ENCODE data around the gene SMOC2.

Gene SMOC2

DNA sequence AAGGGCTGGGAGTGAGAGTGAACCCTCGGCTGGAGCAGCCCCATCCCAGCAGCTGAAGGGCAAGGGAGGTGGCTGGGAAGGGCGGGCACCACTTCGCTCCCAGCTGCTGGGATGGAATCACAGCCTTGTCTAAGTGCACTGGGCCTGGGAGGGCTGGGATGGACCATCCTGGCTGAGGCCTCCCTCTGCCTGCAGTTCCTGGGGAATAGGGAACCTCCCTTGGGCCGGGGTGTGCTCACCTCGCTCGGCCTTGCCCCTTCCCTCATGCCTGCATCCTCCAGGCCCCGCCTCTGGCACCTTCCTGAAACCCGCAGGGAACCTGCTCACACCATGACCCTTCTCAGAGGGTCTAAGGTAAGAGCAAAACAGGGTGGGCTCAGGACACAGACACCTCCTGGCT, 53.7 kb downstream of the SMOC2 start:
- no peak for DNase-seq

DNA sequence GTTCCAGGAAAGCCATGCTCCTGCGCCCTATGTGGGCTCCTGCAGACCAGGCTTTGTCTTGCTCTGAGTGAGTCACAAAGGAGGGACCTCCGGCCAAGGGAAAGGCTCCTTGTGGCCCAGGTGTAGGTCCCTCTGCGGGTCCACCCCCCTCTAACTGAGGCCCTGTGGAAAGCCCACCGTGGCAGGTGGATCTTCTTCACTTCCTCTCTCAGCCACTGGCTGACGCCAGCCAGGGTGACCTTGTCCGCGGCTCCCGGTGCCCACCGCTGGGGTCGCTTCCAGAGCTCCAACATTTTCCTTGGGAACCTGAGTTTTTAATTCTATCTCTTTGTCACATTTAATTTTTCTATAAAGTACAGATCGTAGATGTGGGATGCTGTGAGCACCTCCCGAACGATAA, 54.1 kb downstream of the SMOC2 start:
- no peak for DNase-seq

DNA sequence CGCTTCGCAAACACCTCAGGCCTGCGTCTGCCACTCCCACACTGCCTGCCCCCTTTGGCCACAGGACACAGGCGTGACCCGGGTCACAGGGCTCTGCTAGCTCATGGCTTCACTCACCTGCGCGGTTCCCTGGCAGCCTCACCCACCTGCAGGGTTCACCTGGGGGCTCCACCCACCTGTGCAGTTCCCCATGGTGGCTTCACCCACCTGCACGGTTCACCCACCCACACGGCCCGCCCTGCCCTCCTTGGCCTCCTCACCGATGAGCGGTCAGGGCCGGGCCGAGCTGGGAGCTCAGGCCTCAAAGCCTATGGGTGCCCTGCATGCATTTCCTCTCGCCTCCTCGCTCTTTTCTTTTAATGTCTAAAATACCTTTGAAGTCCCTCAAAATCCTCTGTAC, 54.7 kb downstream of the SMOC2 start:
- no peak for DNase-seq

DNA sequence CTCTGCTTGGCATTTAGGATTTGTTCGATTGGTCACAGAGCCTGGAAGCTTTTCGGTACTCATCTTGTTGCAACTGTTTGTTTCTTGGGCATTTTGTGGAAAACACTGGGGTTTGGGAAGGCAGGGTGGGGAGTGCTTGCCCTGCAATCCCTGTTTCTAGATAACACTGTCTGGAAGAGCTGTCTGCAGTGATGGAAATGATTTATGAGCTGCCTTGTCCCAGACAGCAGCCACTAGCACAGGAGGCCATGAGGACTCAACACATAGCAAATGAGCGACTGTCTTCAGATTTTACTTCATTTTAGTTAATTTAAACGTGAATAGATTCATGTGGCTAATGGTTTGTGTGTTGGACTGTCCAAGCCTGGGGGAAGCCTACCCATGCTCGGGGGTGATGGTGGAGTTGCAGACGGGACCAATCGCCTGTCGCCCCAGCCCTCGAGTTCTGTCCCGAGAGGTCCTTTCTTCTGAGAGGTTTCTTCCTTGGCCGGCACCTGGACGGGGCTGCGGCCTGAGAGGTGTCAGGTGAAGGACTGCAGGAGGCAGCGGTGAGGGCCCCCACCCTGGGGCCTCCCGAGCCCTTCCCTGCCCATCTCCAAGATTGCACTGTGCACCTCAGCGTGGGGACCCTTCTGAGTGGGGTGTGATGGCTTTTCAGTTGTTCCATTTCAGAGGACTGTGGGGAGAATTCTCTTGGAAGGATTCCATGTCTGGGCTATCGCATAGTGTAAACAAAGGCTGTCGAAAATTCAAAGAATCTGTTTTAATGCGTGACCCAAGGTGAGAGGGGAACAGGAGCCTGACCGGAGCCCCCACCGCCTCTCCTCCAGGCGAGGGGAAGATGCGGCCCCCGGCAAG, 55.4 kb downstream of the SMOC2 start:
- DNase-seq, result no peak

DNA sequence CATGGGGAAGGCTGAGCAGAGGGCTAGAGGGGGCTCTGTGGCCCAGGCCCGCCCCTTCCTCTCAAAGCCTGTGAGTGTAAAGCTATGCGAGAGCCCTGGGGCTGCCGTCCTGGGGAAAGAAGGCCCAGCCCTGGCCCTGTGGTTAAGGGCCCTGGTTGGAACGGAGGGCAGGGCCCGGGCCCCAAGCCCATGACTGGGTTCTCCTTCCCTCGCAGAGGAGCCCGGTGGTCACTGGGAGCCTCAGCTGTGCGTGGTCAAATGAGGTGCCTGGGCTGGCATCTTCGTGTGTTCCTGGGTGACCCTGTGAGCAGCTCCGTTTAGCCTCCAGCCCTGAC, 56.0 kb downstream of the SMOC2 start:
- no peak for DNase-seq

DNA sequence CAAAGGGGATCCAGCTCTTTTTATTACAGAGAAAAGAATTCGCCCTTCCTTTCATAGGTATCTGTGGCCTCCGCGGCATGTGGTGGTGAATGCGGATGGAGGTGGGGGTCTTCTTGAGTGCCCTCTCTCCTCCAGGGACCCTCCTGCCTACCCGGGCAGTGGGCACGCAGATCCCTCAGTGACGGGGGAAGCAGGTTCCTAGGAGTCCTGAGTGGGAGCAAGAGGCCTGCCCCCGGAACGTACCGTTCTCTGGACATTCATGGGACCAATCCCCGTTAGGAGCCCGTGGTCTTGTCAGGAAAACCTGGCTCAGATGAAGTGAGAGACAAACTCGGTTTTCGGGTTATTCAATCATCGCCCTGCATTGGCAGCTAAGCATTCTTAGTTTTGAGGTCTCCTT, 56.4 kb downstream of the SMOC2 start:
- DNase-seq, result no peak

DNA sequence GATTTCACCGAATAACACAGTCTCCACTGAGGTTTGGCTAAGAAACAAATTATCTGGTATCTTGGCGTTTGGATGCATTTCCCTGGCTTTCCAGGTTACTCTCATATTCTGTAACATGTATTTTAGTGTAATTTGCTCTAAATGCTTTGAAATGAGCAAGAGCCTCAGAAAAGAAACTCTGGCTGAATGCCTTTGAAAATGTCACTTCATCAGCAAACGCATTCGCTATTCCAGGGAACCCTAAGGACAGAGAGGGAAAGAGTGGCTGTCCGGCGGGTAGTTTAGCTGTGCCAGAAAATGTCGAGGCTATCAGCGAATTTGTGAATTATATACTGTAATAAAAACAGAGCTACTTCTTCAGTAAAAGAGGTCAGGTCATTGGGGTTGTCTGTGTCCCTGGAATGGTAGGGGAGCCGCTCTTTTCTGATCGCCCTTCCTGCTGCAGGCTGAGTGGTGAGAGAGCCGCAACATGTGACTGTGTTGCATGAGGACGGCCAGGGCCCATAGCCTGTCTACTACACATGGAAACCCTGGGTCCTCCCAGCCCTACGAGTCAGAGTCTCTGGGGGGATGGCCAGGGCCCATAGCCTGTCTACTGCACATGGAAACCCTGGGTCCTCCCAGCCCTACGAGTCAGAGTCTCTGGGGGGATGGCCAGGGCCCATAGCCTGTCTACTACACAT, 57.3 kb downstream of the SMOC2 start:
- DNase-seq, result no peak

DNA sequence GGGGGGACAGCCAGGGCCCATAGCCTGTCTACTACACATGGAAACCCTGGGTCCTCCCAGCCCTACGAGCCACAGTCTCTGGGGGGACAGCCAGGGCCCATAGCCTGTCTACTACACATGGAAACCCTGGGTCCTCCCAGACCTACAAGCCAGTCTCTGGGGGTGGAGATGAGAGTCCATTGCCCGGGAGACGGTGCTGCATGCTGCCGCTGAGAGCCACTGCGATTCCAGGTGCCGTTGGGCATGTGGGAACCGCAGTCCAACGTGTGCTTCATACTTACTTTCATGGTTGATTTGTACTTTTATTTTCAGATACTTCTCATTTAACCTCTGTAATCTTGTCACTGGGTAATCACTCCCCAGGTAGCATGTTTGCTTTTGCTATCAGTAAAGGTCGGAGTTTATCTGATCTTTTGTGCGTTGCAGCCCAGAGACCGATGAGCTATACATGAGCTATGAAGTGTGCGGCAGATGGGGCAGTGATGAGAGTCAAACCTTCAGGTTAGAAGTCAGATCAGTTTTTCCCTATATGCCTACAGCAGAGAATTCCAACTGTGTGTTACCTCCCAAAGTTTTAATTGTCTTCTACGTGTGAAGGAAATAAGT, 58.2 kb downstream of the SMOC2 start:
- no peak for DNase-seq

DNA sequence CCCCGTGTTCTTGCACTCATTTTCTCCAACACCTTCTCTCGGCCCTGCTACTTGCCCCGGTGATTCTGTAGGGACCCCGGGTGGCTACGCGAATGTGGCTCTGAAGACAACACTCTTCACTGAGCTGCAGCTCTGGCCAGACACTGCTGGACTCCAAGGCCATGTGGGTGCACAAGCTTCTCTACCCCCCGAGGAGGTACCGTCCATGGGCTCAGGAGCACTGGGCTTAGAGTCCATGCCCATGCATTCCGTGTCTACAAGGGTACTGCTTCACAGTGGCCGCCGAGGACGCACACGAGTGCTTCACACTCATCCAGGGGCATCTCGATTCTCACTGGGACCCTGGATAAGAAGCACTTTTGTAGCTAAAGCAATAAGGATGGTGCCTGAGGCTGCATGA, 59.5 kb downstream of the SMOC2 start:
- DNase-seq, result no peak

DNA sequence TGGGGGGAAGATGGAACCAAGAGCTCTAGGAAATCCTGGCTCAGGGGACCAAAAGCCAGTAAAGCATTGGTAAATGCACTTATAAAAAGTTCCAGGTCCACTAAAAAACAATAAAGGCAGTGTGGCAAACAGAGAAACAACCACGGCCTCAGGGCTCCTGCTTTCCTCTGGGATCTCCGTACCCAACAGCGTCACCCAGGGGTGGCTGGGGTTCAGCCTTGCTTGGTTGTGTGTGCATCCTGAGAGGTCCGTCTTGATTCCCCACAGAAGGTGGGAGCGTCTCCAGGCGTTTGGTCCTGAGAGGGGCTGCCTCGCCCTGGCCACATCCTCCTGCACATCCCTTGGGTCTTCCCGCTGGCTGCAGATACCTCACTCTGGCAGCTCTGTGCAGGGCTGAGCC, 60.6 kb downstream of the SMOC2 start:
- DNase-seq, result no peak

DNA sequence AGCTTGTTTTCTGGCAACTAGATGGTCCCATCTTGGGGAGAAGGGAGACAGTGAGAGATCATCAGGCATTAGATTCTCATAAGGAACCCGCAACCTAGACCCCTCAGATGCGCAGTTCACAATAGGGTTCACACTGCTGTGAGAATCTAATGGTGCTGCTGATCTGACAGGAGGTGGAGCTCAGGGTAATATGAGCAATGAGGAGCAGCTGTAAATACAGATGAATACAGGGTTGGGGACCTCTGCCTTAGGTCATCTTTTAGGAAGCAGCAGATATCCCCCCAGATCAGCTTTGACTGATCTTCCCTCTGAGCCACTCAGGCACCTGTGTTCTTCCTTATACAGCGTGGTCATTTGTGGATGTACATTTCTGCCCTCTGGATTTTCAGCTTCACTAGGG, 63.4 kb downstream of the SMOC2 start:
- DNase-seq, result no peak

DNA sequence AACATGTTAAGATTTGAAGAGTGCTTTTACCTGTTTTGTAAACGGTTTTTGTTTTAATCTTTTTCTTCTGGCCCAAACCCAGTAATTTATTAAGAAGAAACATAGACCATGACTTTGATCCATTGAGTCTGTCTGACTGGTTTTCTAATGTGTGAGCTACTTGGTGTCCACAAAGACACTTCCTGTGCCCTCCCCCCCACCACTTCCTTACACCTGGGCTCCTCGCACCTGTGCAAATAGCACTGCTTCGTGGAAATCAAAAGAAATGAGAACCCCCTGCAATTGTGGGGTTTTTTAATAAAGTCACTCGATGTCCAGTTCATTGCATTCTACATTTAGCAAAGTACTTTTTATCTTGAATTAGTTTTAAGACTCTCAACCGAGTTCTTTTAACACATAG, 65.5 kb downstream of the SMOC2 start:
- no peak for DNase-seq

DNA sequence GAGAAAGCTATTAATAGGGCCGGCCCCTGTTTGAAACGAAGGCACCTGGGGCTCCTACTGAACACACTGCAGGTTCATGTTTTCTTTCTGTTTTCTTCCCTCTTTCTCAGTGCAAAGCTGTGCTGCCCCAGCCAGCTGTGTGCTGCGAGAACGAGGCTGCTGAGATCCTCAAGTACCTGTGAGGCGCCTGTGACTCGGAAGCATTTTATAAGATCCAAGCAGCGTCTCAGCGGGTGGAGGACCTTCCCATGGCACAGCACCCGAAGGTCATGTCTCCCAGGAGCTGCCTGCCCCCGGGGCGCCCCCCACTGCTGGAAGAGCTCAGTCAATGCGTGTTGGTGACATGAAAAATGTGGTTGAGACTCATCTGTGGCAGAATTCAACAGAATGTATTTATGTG, 66.3 kb downstream of the SMOC2 start:
- DNase-seq, result no peak

DNA sequence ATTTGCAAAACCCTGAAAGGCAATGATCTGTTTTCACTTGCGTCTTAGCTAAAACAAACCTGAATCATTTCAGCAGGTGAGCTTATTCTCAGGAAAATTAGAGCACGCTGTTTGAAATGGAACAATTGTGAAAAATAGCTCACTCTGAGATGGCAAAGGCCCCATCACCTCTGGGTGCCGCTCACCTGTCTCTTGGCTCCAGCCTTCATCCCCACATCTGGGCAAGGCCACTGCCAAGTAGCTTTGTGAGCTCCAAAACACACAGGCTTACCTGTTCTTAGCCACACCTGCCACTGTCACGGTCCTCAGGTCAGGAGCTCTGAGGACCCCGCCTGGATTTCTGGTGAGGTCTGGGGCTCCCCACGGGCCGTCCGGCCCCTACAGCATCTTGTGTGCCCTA, 66.7 kb downstream of the SMOC2 start:
- DNase-seq, result no peak

DNA sequence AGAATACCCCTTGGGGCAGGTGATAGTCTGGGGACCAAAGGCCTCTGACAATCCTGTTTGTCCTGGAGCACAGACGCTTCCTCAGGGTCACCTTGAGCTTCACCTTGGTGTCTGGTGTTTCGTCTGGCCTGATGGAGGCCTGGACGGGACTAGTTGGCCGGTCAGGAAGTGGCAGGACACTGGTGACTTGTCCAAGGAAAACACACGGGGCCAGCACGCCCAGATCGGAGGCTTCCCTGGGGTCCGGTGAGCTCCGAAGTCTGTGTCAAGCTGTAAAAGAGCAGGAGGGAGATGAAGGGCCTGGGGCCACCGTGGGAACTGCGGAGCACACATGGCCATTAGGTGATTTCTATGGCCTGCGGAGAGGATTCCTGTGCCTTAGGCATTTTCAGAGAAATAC, 67.9 kb downstream of the SMOC2 start:
- no peak for DNase-seq

DNA sequence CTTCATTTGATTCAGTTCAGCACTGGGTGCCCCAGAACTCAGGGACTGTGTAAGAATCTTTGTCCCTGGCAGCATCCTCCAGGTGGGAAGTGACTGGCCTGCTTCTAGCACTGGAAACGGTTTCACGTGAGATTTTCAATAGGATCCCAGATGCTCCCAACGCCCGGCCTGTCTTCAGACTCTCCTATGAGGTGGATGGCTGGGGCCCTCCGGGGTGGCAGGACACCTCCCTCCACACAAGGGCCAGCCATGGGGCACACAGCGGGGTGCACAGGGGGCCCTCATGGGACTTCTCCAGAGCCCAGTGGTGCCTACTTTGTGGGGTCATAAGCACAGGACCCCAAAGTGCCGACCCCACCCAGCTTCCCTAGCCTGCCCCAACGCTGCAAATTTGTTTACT, 72.8 kb downstream of the SMOC2 start:
- DNase-seq, result no peak

DNA sequence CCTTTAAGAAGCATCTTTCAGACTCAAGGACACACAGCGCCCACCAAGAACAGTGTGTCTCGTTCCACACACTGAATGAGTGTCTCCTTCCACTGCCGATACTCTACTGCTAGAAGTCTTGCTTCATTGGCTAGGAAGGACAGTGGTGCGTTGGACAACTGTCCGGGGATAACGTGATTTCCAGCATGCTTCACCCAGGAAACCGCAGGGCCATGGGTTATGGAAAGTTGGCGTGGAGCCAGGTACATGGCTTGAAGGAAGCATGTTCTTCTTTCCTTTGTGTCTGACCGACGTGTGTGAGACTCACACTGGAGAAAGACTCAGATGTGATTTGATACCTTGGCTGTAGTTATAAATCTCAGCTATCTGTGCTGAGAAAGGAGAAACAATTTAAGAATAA, 73.2 kb downstream of the SMOC2 start:
- no peak for DNase-seq

DNA sequence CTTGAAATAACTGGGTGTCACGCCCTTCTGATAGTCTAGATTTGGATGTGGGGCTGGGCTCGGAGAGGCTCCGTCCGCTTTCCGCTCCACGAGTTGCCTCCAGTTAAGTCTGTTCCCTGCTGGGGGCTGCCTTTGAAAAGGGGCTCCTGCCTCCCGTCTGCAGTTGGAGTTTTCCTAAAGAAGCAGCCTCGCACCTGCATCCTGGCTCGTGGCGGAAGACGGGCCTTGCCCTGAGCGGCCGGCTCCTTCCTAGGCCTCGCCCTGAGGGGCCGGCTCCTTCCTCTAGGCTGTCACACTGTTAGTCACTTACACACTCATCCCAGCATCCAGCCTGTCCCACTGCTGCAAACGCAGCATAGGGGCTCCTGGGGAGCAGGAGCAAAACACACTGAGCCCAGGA, 74.4 kb downstream of the SMOC2 start:
- no peak for DNase-seq

DNA sequence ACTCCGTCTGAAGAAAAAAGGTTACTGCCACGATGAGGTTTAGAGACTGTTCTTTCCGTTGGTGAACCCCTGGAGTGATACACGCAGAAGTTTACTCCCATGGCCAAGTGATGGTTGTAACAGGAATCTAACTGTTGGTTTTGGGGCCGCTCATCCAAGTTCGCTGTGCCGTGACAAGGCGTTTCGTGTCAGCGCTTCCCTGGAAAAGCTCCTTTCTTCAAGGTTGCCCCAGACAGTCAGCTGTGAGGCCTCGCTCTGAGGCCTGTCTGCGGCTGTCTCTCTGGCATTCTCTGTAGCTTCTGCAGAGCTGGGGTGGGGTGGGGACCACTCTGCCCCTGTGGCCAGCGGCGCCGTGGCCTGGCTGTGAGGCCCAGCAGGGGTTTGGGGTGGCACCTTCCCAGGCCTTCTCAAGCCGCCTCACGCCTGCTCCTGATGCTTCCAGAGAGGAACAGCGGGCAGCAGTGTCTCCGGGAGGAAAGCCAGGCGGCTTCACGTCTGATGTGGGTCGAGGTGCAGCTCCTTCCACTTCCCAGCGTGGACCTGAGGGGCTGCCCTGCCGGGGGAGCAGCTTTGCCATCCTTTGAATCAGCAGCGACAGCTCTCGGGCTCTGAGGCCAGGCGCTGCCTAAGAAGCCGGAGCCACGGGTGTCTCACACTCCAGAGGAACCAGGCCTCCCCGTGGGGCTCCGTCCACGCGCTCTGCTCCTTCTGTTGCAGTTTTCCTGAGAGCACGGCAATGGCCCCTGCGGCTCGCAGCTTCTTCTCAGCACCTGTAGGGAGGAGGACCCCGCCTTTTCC, 76.2 kb downstream of the SMOC2 start:
- no peak for DNase-seq

DNA sequence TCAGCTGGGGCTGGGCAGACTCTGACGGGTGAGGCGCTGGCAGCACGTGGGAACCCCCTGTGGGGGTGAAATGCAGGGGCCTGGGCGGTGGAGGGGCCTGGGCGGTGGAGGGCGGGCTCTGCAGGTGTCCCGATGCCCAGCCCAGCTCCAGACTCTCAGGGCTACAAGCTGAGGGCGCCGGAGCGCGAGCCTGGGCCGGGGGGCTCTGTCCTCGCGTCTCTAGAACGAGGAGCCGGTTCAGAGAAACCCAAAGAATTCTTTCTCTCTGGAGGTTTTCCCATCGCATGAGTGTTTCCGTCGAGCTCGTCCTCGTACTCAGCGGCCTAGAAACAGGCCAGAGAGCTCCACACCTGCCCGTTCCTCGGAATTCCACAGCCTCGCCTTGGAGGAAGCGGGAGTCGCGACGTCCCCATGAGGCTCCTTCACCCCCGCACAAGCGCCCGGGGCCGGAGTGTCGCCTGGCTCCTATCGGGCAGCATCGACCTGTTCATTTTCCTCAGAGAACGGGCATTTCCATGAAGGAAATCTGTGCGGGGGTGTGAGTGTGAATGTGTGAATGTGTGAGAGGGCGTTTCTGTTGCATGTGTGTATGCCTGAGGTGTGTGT, 76.9 kb downstream of the SMOC2 start:
- no peak for DNase-seq

DNA sequence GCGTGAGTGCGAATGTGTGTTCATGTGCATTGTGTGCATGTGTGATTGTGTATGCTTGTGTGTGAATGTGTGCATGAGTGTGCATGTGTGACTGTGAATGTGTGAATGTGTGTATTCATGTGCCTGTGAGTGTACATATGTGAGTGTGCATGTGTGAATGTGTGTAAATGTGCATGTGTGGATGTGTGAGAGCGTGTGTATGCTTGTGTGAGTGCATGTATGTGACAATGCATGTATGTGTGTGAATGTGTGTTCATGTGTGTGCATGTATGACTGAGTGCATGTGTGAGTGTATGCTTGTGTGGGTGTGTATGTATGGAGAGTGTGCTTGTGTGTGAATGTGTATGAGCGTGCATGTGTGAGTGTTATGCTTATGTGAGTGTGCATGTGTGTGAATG, 77.4 kb downstream of the SMOC2 start:
- no peak for DNase-seq

DNA sequence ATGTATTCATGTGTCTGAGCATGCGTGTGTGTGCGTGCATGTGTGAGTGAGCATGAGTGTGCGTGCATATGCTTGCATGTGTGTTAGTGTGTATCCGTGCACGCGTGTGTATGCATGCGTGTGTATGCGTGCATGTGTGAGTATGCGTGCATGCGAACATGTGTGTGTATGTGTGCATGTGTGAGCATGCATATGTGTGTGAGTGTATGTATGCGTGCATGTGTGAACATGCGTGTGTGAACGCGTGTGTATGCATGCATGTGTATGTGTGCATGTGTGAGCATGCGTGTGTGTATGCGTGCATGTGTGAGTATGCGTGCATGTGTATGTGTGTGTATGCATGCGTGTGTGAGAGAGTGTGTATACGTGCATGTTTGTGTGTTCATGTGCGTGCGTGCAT, 77.9 kb downstream of the SMOC2 start:
- DNase-seq, result no peak

DNA sequence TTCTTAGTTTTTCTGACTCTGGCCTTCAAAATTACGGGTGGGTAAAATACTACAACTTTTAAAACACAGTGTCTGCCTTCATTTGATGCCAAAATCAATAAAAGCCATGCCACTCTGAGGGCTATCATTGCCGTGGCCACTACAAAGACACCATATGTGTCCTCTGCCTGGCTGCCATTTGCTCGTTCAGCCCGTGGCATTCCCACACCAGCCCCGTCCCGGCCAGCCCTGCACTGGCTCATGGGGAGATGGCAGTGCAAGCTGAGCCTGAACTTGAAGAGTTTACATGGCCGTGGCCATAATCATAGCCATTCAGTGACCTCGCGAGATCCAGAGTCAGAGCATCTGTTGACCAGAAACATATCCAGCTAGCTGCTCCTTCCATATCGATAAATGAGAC, 79.2 kb downstream of the SMOC2 start:
- no peak for DNase-seq
